ENCODE measurements around the gene NRAP.
"Not testable (repeated sequence)": the region's sequence is repeated elsewhere in the genome, so short reads cannot be mapped to it uniquely, and the experiment has no call there.

The NRAP gene

DNA sequence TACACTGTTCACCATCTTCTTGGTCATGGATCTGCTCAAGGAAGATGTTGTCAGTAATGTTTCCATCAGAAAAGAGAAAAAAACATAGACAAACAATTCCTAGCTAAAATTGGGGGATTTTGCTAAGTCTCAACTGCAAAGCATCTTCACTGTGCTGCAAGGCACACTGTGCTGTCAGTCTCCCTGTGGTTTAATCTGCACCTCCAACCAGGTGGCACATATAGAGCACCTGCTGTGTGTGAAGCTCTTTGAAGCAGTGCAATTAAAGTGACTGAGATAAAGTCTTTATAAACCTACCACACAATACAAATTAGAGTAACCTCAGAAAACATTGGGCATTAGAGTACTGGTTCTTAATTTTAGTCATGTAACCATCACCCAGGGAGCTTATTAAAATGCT is 6.3 kb downstream of the NRAP start:
- no peak overlapping the region for H2BK12ac ChIP-seq (ENCODE audit: low read length in 2 of 2)

GRCh38 chr10:113656896-113657295 is 6.9 kb downstream of the NRAP start:
- no peak overlapping the region for H3K9ac ChIP-seq (ENCODE audit: low read length)
- no peaks in the 10 kb centered on the region for H3K4me1 ChIP-seq (ENCODE audit: control insufficient read depth, insufficient read depth, low read depth, low read length)
- H3K18ac ChIP-seq (ENCODE audit: low read depth in 1 of 2, low read length in 2 of 2) = no peak overlapping the region
- DNase-seq = no peak
- no peak overlapping the region for H2BK15ac ChIP-seq (ENCODE audit: low read depth, poor library complexity, severe bottlenecking)
- H2BK5ac ChIP-seq (ENCODE audit: low read depth, low read length, poor library complexity, severe bottlenecking) = no peak overlapping the region
- H3K9me3 ChIP-seq (ENCODE audit: control insufficient read depth, low read length) = no peaks in the 10 kb centered on the region
- no peak overlapping the region for H2BK12ac ChIP-seq (ENCODE audit: low read length in 2 of 2)
- H3K4me3 ChIP-seq (ENCODE audit: insufficient read depth in 1 of 2, low read depth in 1 of 2, low read length in 2 of 2) = no peak overlapping the region
- no peak overlapping the region for H3K4ac ChIP-seq (ENCODE audit: low read depth in 1 of 2, low read length in 2 of 2)
- no peaks in the 10 kb centered on the region for H3K36me3 ChIP-seq (ENCODE audit: control insufficient read depth in 1 of 2, insufficient read depth in 2 of 2, low read depth in 1 of 2, low read length in 2 of 2)
- peaks cover 10 to 20% of the 10 kb centered on the region in 2 experiments for H3K27me3 ChIP-seq (ENCODE audit: control insufficient read depth in 1 of 2, insufficient read depth in 1 of 2, low read length in 2 of 2)
- H4K91ac ChIP-seq (ENCODE audit: low read length) = no peak overlapping the region
- H3K23ac ChIP-seq (ENCODE audit: low read length in 2 of 2) = no peak overlapping the region
- WGBS = 79% methylated on average over 2 of the region's 2 CpGs
- H2BK120ac ChIP-seq (ENCODE audit: low read depth, low read length) = no peak overlapping the region
- no peaks in the 10 kb centered on the region for H3K79me1 ChIP-seq (replicated peaks; ENCODE audit: low read length, poor library complexity, severe bottlenecking)
- H2AFZ ChIP-seq (ENCODE audit: low read depth, low read length) = no peak overlapping the region
- H4K8ac ChIP-seq (ENCODE audit: low read length) = no peak overlapping the region
- H3K14ac ChIP-seq (ENCODE audit: low read length in 2 of 2) = no peak overlapping the region
- H3K4me2 ChIP-seq (ENCODE audit: low read length, poor library complexity, severe bottlenecking) = no peak overlapping the region
- no peak overlapping the region for H3K27ac ChIP-seq (ENCODE audit: low read length, poor library complexity, severe bottlenecking)
- H2AK5ac ChIP-seq (ENCODE audit: low read length, severe bottlenecking) = no peak overlapping the region

More for the DNA sequence above, 6.3 kb downstream of the NRAP start:
- Histone ChIP-seq H3K9ac (ENCODE audit: low read length) (no peak overlapping the region), H3K14ac (ENCODE audit: low read length in 2 of 2) (no peak overlapping the region), H3K36me3 (ENCODE audit: control insufficient read depth in 1 of 2, insufficient read depth in 2 of 2, low read depth in 1 of 2, low read length in 2 of 2) (no peaks in the 10 kb centered on the region), H3K4ac (ENCODE audit: low read depth in 1 of 2, low read length in 2 of 2) (no peak overlapping the region), H3K27ac (ENCODE audit: low read length, poor library complexity, severe bottlenecking) (no peak overlapping the region), H4K91ac (ENCODE audit: low read length) (no peak overlapping the region), H3K4me3 (ENCODE audit: insufficient read depth in 1 of 2, low read depth in 1 of 2, low read length in 2 of 2) (no peak overlapping the region), H3K27me3 (ENCODE audit: control insufficient read depth in 1 of 2, insufficient read depth in 1 of 2, low read length in 2 of 2) (peaks cover 10 to 20% of the 10 kb centered on the region in 2 experiments), H2AFZ (ENCODE audit: low read depth, low read length) (no peak overlapping the region), H3K4me2 (ENCODE audit: low read length, poor library complexity, severe bottlenecking) (no peak overlapping the region), H3K18ac (ENCODE audit: low read depth in 1 of 2, low read length in 2 of 2) (no peak overlapping the region), H4K8ac (ENCODE audit: low read length) (no peak overlapping the region), H2BK5ac (ENCODE audit: low read depth, low read length, poor library complexity, severe bottlenecking) (no peak overlapping the region), H3K23ac (ENCODE audit: low read length in 2 of 2) (no peak overlapping the region), H3K9me3 (ENCODE audit: control insufficient read depth, low read length) (no peaks in the 10 kb centered on the region), H3K4me1 (ENCODE audit: control insufficient read depth, insufficient read depth, low read depth, low read length) (no peaks in the 10 kb centered on the region), H2AK5ac (ENCODE audit: low read length, severe bottlenecking) (no peak overlapping the region), H2BK120ac (ENCODE audit: low read depth, low read length) (no peak overlapping the region), H3K79me1 (replicated peaks; ENCODE audit: low read length, poor library complexity, severe bottlenecking) (no peaks in the 10 kb centered on the region), H2BK15ac (ENCODE audit: low read depth, poor library complexity, severe bottlenecking) (no peak overlapping the region)
- DNase-seq = no peak

GRCh38 chr10:113652456-113652855 is 11.4 kb downstream of the NRAP start:
- not testable (repeated sequence) for H2BK120ac ChIP-seq (ENCODE audit: low read depth, low read length); H3K4me1 ChIP-seq (ENCODE audit: control insufficient read depth, insufficient read depth, low read depth, low read length); H3K9me3 ChIP-seq (ENCODE audit: control insufficient read depth, low read length); H4K91ac ChIP-seq (ENCODE audit: low read length); H4K8ac ChIP-seq (ENCODE audit: low read length); H3K9ac ChIP-seq (ENCODE audit: low read length); DNase-seq; H3K18ac ChIP-seq (ENCODE audit: low read depth in 1 of 2, low read length in 2 of 2); H2BK5ac ChIP-seq (ENCODE audit: low read depth, low read length, poor library complexity, severe bottlenecking); H2AK5ac ChIP-seq (ENCODE audit: low read length, severe bottlenecking); H3K4ac ChIP-seq (ENCODE audit: low read depth in 1 of 2, low read length in 2 of 2); H3K79me1 ChIP-seq (replicated peaks; ENCODE audit: low read length, poor library complexity, severe bottlenecking); H3K36me3 ChIP-seq (ENCODE audit: control insufficient read depth in 1 of 2, insufficient read depth in 2 of 2, low read depth in 1 of 2, low read length in 2 of 2); H3K4me3 ChIP-seq (ENCODE audit: insufficient read depth in 1 of 2, low read depth in 1 of 2, low read length in 2 of 2); H2BK12ac ChIP-seq (ENCODE audit: low read length in 2 of 2); H2AFZ ChIP-seq (ENCODE audit: low read depth, low read length); H2BK15ac ChIP-seq (ENCODE audit: low read depth, poor library complexity, severe bottlenecking); H3K27ac ChIP-seq (ENCODE audit: low read length, poor library complexity, severe bottlenecking); H3K4me2 ChIP-seq (ENCODE audit: low read length, poor library complexity, severe bottlenecking); H3K14ac ChIP-seq (ENCODE audit: low read length in 2 of 2)
- peaks cover 4 to 18% of the 10 kb centered on the region in 2 experiments for H3K27me3 ChIP-seq (ENCODE audit: control insufficient read depth in 1 of 2, insufficient read depth in 1 of 2, low read length in 2 of 2)
- H3K23ac ChIP-seq (ENCODE audit: low read length in 2 of 2) = peak overlapping the region in 1 of 2 experiments; percentile 71
- WGBS = 100% methylated on average over 1 of the region's 3 CpGs

DNA sequence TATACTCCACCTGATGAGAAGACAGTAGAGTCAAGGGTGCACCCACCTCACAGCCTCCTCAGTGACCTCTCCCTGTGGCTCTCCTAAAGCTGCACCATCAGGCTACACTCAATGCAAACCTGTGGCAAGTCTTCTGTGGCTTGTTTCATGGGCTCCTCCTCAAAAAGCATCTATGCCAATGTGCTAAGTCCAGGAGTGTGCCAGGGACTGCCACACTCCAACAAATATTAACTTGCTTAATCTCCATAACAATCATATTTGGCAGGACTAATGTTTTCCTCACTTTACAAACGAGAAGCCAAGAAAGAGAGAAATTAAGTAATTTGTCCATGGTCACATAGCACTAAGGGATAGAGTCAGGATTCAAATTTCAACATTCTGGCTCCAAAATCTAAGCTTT is 11.9 kb downstream of the NRAP start:
- H3K27ac ChIP-seq (ENCODE audit: low read length, poor library complexity, severe bottlenecking) = no peak overlapping the region
- no peaks in the 10 kb centered on the region for H3K79me1 ChIP-seq (replicated peaks; ENCODE audit: low read length, poor library complexity, severe bottlenecking)
- H4K91ac ChIP-seq (ENCODE audit: low read length) = no peak overlapping the region
- H2BK15ac ChIP-seq (ENCODE audit: low read depth, poor library complexity, severe bottlenecking) = no peak overlapping the region
- H3K36me3 ChIP-seq (ENCODE audit: control insufficient read depth in 1 of 2, insufficient read depth in 2 of 2, low read depth in 1 of 2, low read length in 2 of 2) = no peaks in the 10 kb centered on the region
- no peak overlapping the region for H2BK5ac ChIP-seq (ENCODE audit: low read depth, low read length, poor library complexity, severe bottlenecking)
- H2BK120ac ChIP-seq (ENCODE audit: low read depth, low read length) = no peak overlapping the region
- H3K4me2 ChIP-seq (ENCODE audit: low read length, poor library complexity, severe bottlenecking) = no peak overlapping the region
- H2BK12ac ChIP-seq (ENCODE audit: low read length in 2 of 2) = no peak overlapping the region
- no peak for DNase-seq
- no peak overlapping the region for H4K8ac ChIP-seq (ENCODE audit: low read length)
- 82% methylated on average over 1 of the region's 1 CpG for WGBS
- peaks cover 4 to 12% of the 10 kb centered on the region in 2 experiments for H3K27me3 ChIP-seq (ENCODE audit: control insufficient read depth in 1 of 2, insufficient read depth in 1 of 2, low read length in 2 of 2)
- no peak overlapping the region for H3K23ac ChIP-seq (ENCODE audit: low read length in 2 of 2)
- no peak overlapping the region for H3K4ac ChIP-seq (ENCODE audit: low read depth in 1 of 2, low read length in 2 of 2)
- H3K14ac ChIP-seq (ENCODE audit: low read length in 2 of 2) = no peak overlapping the region
- H2AFZ ChIP-seq (ENCODE audit: low read depth, low read length) = no peak overlapping the region
- no peak overlapping the region for H3K9ac ChIP-seq (ENCODE audit: low read length)
- H2AK5ac ChIP-seq (ENCODE audit: low read length, severe bottlenecking) = no peak overlapping the region
- no peaks in the 10 kb centered on the region for H3K9me3 ChIP-seq (ENCODE audit: control insufficient read depth, low read length)
- H3K4me1 ChIP-seq (ENCODE audit: control insufficient read depth, insufficient read depth, low read depth, low read length) = no peaks in the 10 kb centered on the region
- no peak overlapping the region for H3K4me3 ChIP-seq (ENCODE audit: insufficient read depth in 1 of 2, low read depth in 1 of 2, low read length in 2 of 2)
- no peak overlapping the region for H3K18ac ChIP-seq (ENCODE audit: low read depth in 1 of 2, low read length in 2 of 2)
